K562 (cell line): ENCODE measurements around the gene SERF2. TPM values are rescaled to one million over a fixed set of nuclear protein-coding genes. Genes with fewer than 3 reads are reported as not detected.

Experiments
- ATAC-seq: fragments of 200-7000 bp; cut with Tn5 transposase; 3 replicates; pipeline ENCODE4 v1.9.1; 2020; ENCODE audit warnings: moderate library complexity
- BruUV-seq: library from RNA; stranded (reverse); fragments of 400-500 nt; replicated peaks from 2 replicates; lab custom pipeline; 2021; lab: Mats Ljungman, UMichigan
- CTCF ChIA-PET: fragments of 300-600 bp; formaldehyde crosslinking; extraction: SDS; loops from one replicate; lab custom pipeline; 2021; ENCODE audit warnings: low intra/inter-chr PET ratio; lab: Yijun Ruan, JAX
- POLR2A ChIA-PET: fragments of 300-600, 350-650 bp; sonication (Branson Sonifier 250); formaldehyde crosslinking; extraction: SDS; loops from one replicate; lab custom pipeline; 2021; ENCODE audit warnings: antibody characterized with exemption, inconsistent platforms; lab: Yijun Ruan, JAX
- DNase-seq, 4 experiments: peaks; one replicate each; pipeline versions ENCODE4 v3.0.0 to v3.0.0-alpha.2; 2011 to 2018; ENCODE audit warnings: low spot score in 3 of 4, mixed read lengths in 3 of 4; ENCODE audit errors: extremely low read depth in 1 of 4
- FAIRE-seq: peaks from 2 replicates; lab custom pipeline; 2011; peaks lifted over from hg19 to GRCh38; lab: Jason Lieb, UNC
- H2AFZ ChIP-seq: 2 replicates; pipeline ENCODE4 v1.6.0; 2011; ENCODE audit warnings: low read depth, low read length, control low read depth, inconsistent platforms
- H3K27ac ChIP-seq: fragments of 200-600 bp; 3 replicates; pipeline ENCODE4 v1.8.0; 2011; ENCODE audit warnings: low read depth, mild to moderate bottlenecking, control low read depth, inconsistent platforms, low read length, moderate library complexity, mixed read lengths; ENCODE audit errors: extremely low read depth
- H3K27me3 ChIP-seq, 2 experiments: fragments of 300-600 bp in 1 of 2; 2 replicates in 1 of 2; 3 replicates in 1 of 2; pipeline versions ENCODE4 v1.6.0 to v1.8.0; 2011; ENCODE audit warnings: inconsistent platforms in 2 of 2, low read length in 2 of 2, mild to moderate bottlenecking in 1 of 2, mixed read lengths in 1 of 2, moderate library complexity in 1 of 2; ENCODE audit not compliant: control insufficient read depth in 2 of 2, insufficient read depth in 2 of 2
- H3K36me3 ChIP-seq: fragments of 300-600 bp; 3 replicates; pipeline ENCODE4 v1.8.0; 2011; ENCODE audit warnings: mild to moderate bottlenecking, low read length, inconsistent platforms; ENCODE audit not compliant: control insufficient read depth, insufficient read depth
- H3K4me1 ChIP-seq, 2 experiments: fragments of 200-600 bp in 1 of 2; replicated peaks in 1 of 2; 2 replicates in 1 of 2; 3 replicates in 1 of 2; pipeline versions ENCODE4 v1.5.1 to v1.8.0; 2011; ENCODE audit warnings: inconsistent platforms in 2 of 2, low read length in 2 of 2, mild to moderate bottlenecking in 1 of 2, mixed read lengths in 1 of 2, moderate library complexity in 1 of 2; ENCODE audit not compliant: control insufficient read depth in 2 of 2, insufficient read depth in 2 of 2
- H3K4me2 ChIP-seq: 2 replicates; pipeline ENCODE4 v1.6.1; 2011; ENCODE audit warnings: low read length, control low read depth, inconsistent platforms, mixed read lengths; ENCODE audit not compliant: insufficient read depth
- H3K4me3 ChIP-seq: fragments of 200-600 bp; sonication (generic), shearing (Covaris generic); 2 replicates; pipeline ENCODE4 v1.5.1; 2016; ENCODE audit warnings: control low read depth, inconsistent platforms
- H3K79me2 ChIP-seq: fragments of 200-600 bp; 3 replicates; pipeline ENCODE4 v1.8.0; 2011; ENCODE audit warnings: low read length, inconsistent platforms; ENCODE audit not compliant: control insufficient read depth, insufficient read depth
- H3K9ac ChIP-seq, 2 experiments: 2 replicates each; pipeline versions ENCODE4 v1.6.0 to v1.6.1; 2011; ENCODE audit warnings: low read depth in 2 of 2, low read length in 2 of 2, control low read depth in 1 of 2, inconsistent platforms in 1 of 2, mild to moderate bottlenecking in 1 of 2, mixed read lengths in 1 of 2; ENCODE audit not compliant: insufficient read depth in 1 of 2
- H3K9me1 ChIP-seq: one replicate; pipeline ENCODE4 v1.6.0; 2011; ENCODE audit warnings: inconsistent platforms, mild to moderate bottlenecking, low read length, moderate library complexity; ENCODE audit not compliant: control insufficient read depth, insufficient read depth
- H3K9me3 ChIP-seq: replicated peaks from 2 replicates; pipeline ENCODE4 v1.5.1; 2011; ENCODE audit warnings: low read depth, low read length, inconsistent platforms; ENCODE audit not compliant: control insufficient read depth, insufficient read depth
- H4K20me1 ChIP-seq: replicated peaks from 2 replicates; pipeline ENCODE4 v1.6.1; 2011; ENCODE audit warnings: low read length, inconsistent platforms, mixed read lengths; ENCODE audit not compliant: control insufficient read depth, insufficient read depth
- DNMT1 ChIP-seq: fragments of 450-650 bp; IDR thresholded peaks from 2 replicates; pipeline ENCODE4 v1.6.1; 2016; ENCODE audit warnings: antibody characterized with exemption, mild to moderate bottlenecking
- FOXM1 ChIP-seq, 2 experiments: fragments of 450-650 bp in 1 of 2; sonication (generic) in 1 of 2; formaldehyde crosslinking in 1 of 2; IDR thresholded peaks; 2 replicates each; pipeline versions ENCODE4 v1.6.1 to v1.9.0; 2017 to 2022; ENCODE audit warnings: low read depth in 2 of 2, mild to moderate bottlenecking in 2 of 2, missing genetic modification reagents in 1 of 2, moderate library complexity in 1 of 2
- NCOA6 ChIP-seq: fragments of 450-650 bp; IDR thresholded peaks from 2 replicates; pipeline ENCODE4 v1.6.1; 2017; ENCODE audit warnings: mild to moderate bottlenecking
- NFIX ChIP-seq: fragments of 250-450 bp; sonication (Bioruptor Pico); IDR thresholded peaks from 2 replicates; pipeline ENCODE4 v1.4.0; 2020; ENCODE audit warnings: low read depth, mild to moderate bottlenecking, moderate library complexity
- NR2C2 ChIP-seq, 2 experiments: fragments of 200-800 bp in 1 of 2; sonication (Bioruptor generic) in 1 of 2; sonication (generic) in 1 of 2; formaldehyde crosslinking in 1 of 2; IDR thresholded peaks; 2 replicates each; pipeline versions ENCODE4 v1.6.1 to v1.8.0; 2016 to 2022; ENCODE audit warnings: mild to moderate bottlenecking in 1 of 2, missing compliant biosample characterization in 1 of 2, missing genetic modification characterization in 1 of 2, missing genetic modification reagents in 1 of 2
- SRSF9 ChIP-seq: fragments of 200-400 bp; formaldehyde crosslinking; IDR thresholded peaks from 2 replicates; pipeline ENCODE4 v1.6.1; 2017; ENCODE audit warnings: low read depth, low read length, borderline replicate concordance
- ZC3H4 ChIP-seq: sonication (generic); formaldehyde crosslinking; IDR thresholded peaks from 2 replicates; pipeline ENCODE4 v1.9.0; 2021; ENCODE audit warnings: missing genetic modification reagents, borderline replicate concordance
- ZFX ChIP-seq: sonication (generic); formaldehyde crosslinking; IDR thresholded peaks from 2 replicates; pipeline ENCODE4 v1.8.0; 2022; ENCODE audit warnings: mild to moderate bottlenecking, missing genetic modification reagents, moderate library complexity
- ZNF253 ChIP-seq: fragments of 250-450 bp; sonication (Bioruptor Pico); conservative IDR thresholded peaks from 2 replicates; pipeline ENCODE4 v1.6.1; 2021; ENCODE audit warnings: mild to moderate bottlenecking
- ZNF384 ChIP-seq: IDR thresholded peaks from 2 replicates; pipeline ENCODE4 v1.6.1; 2012; ENCODE audit warnings: low read depth, low read length, improper control_type of control experiment
- ZNF644 ChIP-seq: fragments of 200-800 bp; sonication (Bioruptor generic); IDR thresholded peaks from 2 replicates; pipeline ENCODE4 v1.6.1; 2016; ENCODE audit warnings: low read depth, missing genetic modification characterization, missing compliant biosample characterization
- WGBS: fragments of 100-300 bp; shearing (Covaris generic); methylation state at CpG from one replicate; pipeline ENCODE4 v1.1.6; 2016; ENCODE audit warnings: low coverage, mixed read lengths; ENCODE audit not compliant: insufficient coverage; ENCODE audit errors: missing lambda C conversion rate; 5-methylcytosine and 5-hydroxymethylcytosine counted together
- in situ Hi-C: fragments of 300-500 bp; cut with MboI; formaldehyde crosslinking; loops from 4 replicates; pipeline ENCODE4 v1.15.0; 2018; ENCODE audit warnings: inconsistent platforms, mixed read lengths
- intact Hi-C: fragments of 100-400 bp; cut with micrococcal nuclease; formaldehyde crosslinking; loops from 2 replicates; pipeline ENCODE4 v1.14.2; 2022
- polyA plus RNA-seq, 8 experiments: library from polyadenylated mRNA; depleted of rRNA in 4 of 8; stranded (reverse) in 5 of 8; unstranded in 3 of 8; fragments of >200 nt; fragmentation: Nextera tagmentation in 2 of 8; fragmentation: Illumina TruSeq in 1 of 8; extraction: Ambion mirVana in 2 of 8; extraction: Trizol in 1 of 8; gene quantifications; 2 replicates each; pipeline versions ENCODE4 v1.2.1 to v1.2.3, GENCODE V29; 2011 to 2014; ENCODE audit warnings: inconsistent platforms in 1 of 8, missing spikeins in 1 of 8
- total RNA-seq, 7 experiments: library from RNA; depleted of rRNA in 6 of 7; stranded (reverse); fragments of >200 nt in 6 of 7; fragmentation: Illumina TruSeq in 2 of 7; extraction: Trizol in 2 of 7; gene quantifications; 2 replicates each; pipeline versions ENCODE4 v1.2.1 to v1.2.3, GENCODE V29; 2011 to 2021; ENCODE audit warnings: low replicate concordance in 1 of 7
- TF ChIP-seq, protein P1 (sequence below), 2 experiments: fragments of 450-650 bp; IDR thresholded peaks; 2 replicates each; pipeline ENCODE4 v1.6.1; 2016

Gene SERF2
- total and polyA plus RNA-seq, 9 of the 15 experiments (the other 6 are each of a cell fraction or from before 2014, with no cell fraction given), result 497 to 3,360 (median 867) TPM

DNA sequence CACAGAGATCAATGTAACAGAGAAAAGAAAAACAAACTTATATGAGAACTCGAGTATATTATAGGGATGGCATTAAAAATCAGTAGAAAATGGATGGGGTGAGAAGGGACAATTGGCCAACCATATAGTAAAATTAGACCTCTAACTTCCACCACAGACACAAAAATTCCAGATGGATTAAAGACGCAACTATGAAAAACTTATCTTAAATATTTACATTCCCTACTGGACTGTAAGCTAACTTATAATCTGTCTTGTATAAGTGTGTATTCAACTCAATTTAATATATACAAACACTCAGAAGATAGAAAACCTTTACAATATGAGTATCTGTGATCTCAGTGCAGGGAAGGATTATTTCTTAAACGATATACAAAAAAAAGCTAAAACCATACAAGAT lies 29.4 kb downstream of the SERF2 start:
- no TSS peak for BruUV-seq

DNA sequence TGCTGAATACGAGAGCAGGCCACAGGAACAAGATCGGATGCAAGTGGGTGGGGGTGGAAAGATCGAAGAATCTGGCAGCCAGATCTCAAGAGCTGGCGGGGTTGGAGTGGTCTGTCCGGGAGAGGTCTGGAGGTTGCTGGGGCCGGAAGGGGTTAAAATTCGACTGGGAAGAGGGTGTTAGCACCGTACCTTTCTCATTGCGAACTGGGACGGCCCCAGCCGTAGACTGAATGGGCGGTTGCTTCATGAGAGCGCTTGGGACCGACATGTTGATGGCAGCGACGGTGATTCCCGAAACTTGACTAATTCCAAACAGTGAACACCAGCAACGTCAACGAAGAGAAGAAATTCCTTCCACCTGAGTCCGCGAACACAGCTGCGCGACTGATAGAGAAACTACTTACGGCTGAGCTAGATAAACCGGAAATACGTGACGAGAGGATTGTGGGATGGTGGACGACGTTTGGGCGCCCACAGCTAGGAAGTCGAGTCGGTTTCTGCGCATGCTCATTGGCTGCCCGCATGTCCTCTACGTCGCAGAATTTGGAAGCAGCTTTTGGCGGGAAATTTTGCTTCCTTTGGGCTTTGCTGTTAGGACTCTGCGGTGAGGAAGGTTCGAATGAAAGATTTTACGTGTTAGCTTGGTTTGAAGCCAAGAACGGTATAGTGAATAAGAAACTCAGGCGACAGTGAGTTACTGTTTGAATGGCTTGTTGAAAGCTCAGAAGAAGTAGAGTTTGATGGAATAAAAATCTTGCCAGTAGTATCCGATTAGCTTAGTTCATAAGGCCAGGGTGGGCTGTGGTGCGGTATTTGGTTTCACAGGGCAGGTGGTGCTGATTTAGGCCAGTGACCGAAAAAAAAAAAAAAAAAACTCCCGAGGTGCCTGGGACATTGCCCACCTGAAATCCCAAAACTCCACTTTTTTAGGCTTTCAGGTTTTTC lies 32.5 kb downstream of the SERF2 start, which contains the start of gene MFAP1:
Gene MFAP1 (minus strand): TSS at position 389 of the 945 bp plus-strand sequence. CDS start 121 bp downstream, at position 268.
- DNase-seq (peak; percentile 92 to 99 (median 94)), ATAC-seq (peak; percentile 79), FAIRE-seq (peak; percentile 100)
- Histone ChIP-seq H3K9me1 (no peaks in the 10 kb centered on the region), H3K27ac (peak within 1 kb of the TSS; percentile 88), H3K4me1 (peaks cover 17 to 27% of the 10 kb centered on the region in 2 experiments; a peak in 4 of 5 replicates), H3K36me3 (peaks cover 26% of the 10 kb centered on the region; the same call in 2 of the 3 replicates), H4K20me1 (no peaks in the 10 kb centered on the region), H3K9ac (peak within 1 kb of the TSS; percentile 84 to 93), H3K27me3 (no peaks in the 10 kb centered on the region), H3K4me3 (peak within 1 kb of the TSS; percentile 58), H3K9me3 (no peaks in the 10 kb centered on the region), H2AFZ (peak within 1 kb of the TSS; percentile 81), H3K79me2 (peaks cover 84% of the 10 kb centered on the region), H3K4me2 (peak within 1 kb of the TSS; percentile 92)
- 2% methylated on average over 45 of the region's 46 CpGs for WGBS
- in situ Hi-C loops (no loop called here), intact Hi-C loops (no loop called here)
- ChIA-PET POLR2A (interaction anchor here (0.7 to 3.0 kb wide), 14 partner anchors 8 to 78 kb away, joined by 3 to 28 read pairs (median 4); partner anchors contain the start of genes HYPK, PDIA3, SERF2 and SERINC4), CTCF (no interaction called here)
- BruUV-seq, result TSS peak; percentile 87
- TF ChIP-seq ZNF253 (CRISPR knock-in tag), result no peak
- TF ChIP-seq NFIX, result no peak
- no peak for TF ChIP-seq ZC3H4 (CRISPR knock-in tag)
- peak; percentile 56; the same call in 1 of the 2 replicates for TF ChIP-seq ZFX (CRISPR knock-in tag)
- no peak for TF ChIP-seq SRSF9
- TF ChIP-seq ZNF384, result peak; percentile 63; the same call in 1 of the 2 replicates
- no peak for TF ChIP-seq ZNF644
- TF ChIP-seq NCOA6, result no peak
- TF ChIP-seq DNMT1, result no peak
- TF ChIP-seq FOXM1 (IDR thresholded peaks at IDR 0.05; ENCODE audit: low read depth), result no peak
- TF ChIP-seq FOXM1 (CRISPR knock-in tag; IDR thresholded peaks at IDR 0.05; ENCODE audit: low read depth), result no peak
- TF ChIP-seq, protein P1, sequence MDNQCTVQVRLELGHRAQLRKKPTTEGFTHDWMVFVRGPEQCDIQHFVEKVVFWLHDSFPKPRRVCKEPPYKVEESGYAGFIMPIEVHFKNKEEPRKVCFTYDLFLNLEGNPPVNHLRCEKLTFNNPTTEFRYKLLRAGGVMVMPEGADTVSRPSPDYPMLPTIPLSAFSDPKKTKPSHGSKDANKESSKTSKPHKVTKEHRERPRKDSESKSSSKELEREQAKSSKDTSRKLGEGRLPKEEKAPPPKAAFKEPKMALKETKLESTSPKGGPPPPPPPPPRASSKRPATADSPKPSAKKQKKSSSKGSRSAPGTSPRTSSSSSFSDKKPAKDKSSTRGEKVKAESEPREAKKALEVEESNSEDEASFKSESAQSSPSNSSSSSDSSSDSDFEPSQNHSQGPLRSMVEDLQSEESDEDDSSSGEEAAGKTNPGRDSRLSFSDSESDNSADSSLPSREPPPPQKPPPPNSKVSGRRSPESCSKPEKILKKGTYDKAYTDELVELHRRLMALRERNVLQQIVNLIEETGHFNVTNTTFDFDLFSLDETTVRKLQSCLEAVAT (IDR thresholded peaks at IDR 0.05), result peak in 1 of 2 experiments; percentile 65; a peak in 1 of 4 replicates

More for the DNA sequence above, 29.4 kb downstream of the SERF2 start:
- ATAC-seq (no peak), DNase-seq (no peak), FAIRE-seq (no peak)
- H3K36me3 ChIP-seq, result peaks cover 37% of the 10 kb centered on the region
- H3K4me3 ChIP-seq, result peak overlapping the region; percentile 26
- WGBS, result 20% methylated on average over 3 of the region's 3 CpGs
- intact Hi-C loops (no loop called here), in situ Hi-C loops (no loop called here)
- peaks cover 17 to 18% of the 10 kb centered on the region in 2 experiments; a peak in 4 of 5 replicates for H3K4me1 ChIP-seq
- H3K79me2 ChIP-seq, result peaks cover 81% of the 10 kb centered on the region
- 0 out of 3 replicates have a peak overlapping the region, but pooled peaks have one; percentile 29 for H3K27ac ChIP-seq
- H3K27me3 ChIP-seq, result no peaks in the 10 kb centered on the region
- H2AFZ ChIP-seq, result no peak overlapping the region
- TF ChIP-seq SRSF9 (no peak), NR2C2 (CRISPR knock-in tag; IDR thresholded peaks at IDR 0.05) (no peak), NR2C2 (tag; IDR thresholded peaks at IDR 0.05) (0 out of 2 replicates have a peak, but pooled peaks have one; percentile 23)
- CTCF ChIA-PET, result no interaction called here
- peak overlapping the region in 1 of 2 experiments; percentile 21; a peak in 2 of 4 replicates for H3K9ac ChIP-seq
- no peaks in the 10 kb centered on the region for H3K9me1 ChIP-seq
- H3K9me3 ChIP-seq, result no peaks in the 10 kb centered on the region
- POLR2A ChIA-PET, result interaction anchor here (0.6 to 2.0 kb wide), 4 partner anchors 9 to 27 kb away, joined by 3 to 8 read pairs (median 4); partner anchors contain the start of genes HYPK and SERINC4
- no peaks in the 10 kb centered on the region for H4K20me1 ChIP-seq
- peak overlapping the region; percentile 60; the same call in 1 of the 2 replicates for H3K4me2 ChIP-seq
